CD4-positive, alpha-beta T cell treated with Interleukin-10 for 1 hour (primary cell): ENCODE measurements around the gene HCK.
A peak's percentile ranks its signal among the peaks of the same experiment; 100 is the strongest.
"Not testable (repeated sequence)": the region's sequence is repeated elsewhere in the genome, so short reads cannot be mapped to it uniquely, and the experiment has no call there.

Source experiments
- DNase-seq: peaks from one replicate; pipeline ENCODE4 v3.0.0-alpha.2; 2020

HCK gene

GRCh38 chr20:32031007-32031958 is 20.8 kb upstream of the HCK start:
- DNase-seq: peak; percentile 56

DNA sequence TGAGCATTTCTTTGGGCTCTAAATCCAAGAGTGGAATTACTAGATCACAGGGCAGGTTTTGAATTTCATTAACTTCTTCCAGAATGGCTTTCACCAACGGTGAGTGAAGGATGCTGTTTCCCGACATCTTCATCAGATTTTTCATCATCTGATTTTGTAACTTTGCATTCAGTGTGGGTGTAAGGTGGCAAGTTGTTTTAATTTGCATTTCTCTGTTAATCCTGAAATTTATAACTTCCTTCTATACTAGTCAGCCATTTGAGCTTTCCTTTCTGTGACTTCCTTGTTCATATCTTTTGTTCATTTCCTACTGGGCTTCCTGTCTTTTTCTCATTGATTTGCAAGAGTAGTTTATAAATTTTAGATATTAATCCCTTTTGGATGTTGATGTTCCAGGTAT is 18.7 kb upstream of the HCK start:
- DNase-seq: no peak

GRCh38 chr20:32033721-32034120 is 18.3 kb upstream of the HCK start:
- DNase-seq: not testable (repeated sequence)

DNA sequence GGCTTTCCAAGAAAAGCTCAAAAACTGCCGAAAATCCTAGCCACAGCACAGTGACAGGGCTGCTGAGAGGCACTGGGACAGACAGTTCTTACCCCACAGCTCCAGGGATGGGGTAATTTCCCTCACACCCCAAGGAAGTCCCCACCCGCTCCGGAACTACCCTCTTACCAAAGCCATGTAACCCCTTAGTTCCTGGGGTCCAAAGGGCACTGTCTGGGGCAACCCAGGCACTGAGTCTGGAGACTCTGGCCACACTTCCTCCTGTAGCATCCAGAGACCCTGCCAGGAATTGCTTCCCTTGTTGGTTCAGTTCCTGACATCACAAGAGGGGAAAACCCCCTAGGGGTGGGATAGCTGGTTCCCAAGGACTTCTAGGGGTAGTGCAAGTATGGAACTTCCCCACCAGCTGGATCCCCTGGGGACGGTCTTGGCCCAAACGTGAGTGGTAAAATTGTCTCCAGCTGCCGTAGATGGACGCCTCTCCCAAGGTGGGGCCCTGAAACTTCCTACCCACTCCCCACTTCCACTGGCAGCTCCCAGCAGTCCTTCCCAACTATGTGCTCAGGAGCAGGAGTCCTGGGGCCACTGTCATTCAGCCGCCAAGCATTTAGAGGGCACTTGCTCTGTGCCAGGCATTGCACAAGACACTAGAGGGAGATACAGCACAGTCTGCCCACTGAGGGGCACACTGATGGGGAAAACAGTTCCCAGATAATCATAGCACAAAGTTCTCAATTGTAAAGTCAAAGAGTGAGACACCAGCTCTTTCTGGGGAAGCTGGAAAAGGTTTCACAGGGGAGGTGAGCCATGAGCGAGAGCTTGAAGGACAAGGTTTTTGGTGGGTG is 17.2 kb upstream of the HCK start:
- DNase-seq: peak; percentile 27

GRCh38 chr20:32035426-32035779 is 16.6 kb upstream of the HCK start:
- no peak for DNase-seq

GRCh38 chr20:32036252-32036651 is 15.8 kb upstream of the HCK start:
- no peak for DNase-seq

DNA sequence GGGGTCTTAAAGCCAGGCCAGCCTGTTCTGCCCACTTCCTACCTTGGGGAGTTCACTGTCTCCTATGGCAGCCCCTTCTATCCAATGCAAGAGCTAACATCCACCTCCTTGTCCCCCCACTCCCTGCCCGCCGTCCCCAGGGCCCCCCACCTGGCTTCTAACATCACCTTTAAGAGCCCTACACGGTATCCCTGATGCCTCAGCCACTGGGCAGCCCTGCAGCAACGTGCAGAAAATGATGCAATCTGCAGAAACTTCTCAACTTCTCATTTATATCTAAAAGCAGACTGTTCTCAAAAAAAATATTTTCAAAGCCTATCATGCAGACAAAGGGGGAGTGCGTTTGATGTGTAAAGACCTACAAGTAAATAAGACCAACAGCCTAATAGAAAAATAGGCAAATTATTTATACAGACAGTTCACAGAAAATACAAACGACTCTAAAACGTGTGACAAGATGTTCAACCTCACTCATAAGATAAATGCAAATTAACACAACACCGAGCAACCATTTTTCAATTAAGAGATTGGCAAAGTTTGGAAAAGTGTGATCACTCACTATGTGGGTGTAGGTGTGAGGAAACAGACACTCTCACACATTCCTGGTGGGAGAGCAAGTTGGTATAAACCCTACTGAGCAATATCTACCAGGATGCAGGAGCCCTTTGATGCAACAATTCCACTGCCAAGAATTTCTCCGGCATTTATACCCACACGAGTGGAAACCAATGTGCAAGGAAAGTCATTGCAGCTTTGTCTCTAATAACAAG is 15.1 kb upstream of the HCK start:
- no peak for DNase-seq

DNA sequence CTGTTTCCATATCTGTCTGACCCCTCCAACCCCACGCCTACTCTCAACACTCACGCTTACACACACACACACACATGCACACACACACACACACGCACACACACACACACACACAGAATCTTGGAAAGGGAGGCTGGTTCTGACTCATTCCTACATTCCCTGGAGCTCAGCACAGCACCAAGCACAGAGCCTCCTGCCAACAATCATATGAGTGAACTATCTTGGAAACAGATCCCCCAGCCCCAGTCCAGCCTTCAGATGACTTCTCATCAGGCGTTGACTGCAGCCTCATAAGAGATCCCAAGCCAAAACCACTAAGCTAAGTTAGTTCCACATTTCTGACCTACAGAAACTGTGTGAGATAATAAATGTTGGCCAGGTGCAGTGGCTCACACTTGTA is 14.1 kb upstream of the HCK start:
- DNase-seq: no peak

- no peak for DNase-seq
Observed at GRCh38 chr20:32040142-32040953, 11.7 kb upstream of the HCK start.

DNA sequence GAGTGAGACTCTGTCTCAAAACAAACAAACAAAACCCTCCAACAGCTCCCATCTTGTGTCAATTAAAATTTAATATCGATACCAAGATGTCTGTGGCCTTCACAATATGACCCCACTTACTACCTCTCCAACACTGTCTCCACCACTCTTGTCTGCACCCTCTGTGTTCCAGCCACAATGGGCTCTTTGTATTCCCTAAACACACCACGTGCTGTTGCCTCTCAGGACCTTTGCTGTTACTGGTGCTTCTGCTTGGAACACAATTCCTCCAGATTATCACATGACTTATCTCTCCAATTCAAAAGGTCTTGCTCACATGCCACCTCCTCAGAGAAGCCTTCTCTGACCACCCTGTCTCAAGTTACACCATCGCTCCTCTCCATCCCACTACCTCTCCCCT is 6.0 kb upstream of the HCK start:
- no peak for DNase-seq

- DNase-seq: no peak
Observed at GRCh38 chr20:32050324-32050841, 1.7 kb upstream of the HCK start.

- peak; percentile 37 for DNase-seq
Observed at GRCh38 chr20:32050851-32051556, 1.0 kb upstream of the HCK start.

- DNase-seq: no peak
Observed at GRCh38 chr20:32051720-32052089, 337 bp upstream of the HCK start.

DNA sequence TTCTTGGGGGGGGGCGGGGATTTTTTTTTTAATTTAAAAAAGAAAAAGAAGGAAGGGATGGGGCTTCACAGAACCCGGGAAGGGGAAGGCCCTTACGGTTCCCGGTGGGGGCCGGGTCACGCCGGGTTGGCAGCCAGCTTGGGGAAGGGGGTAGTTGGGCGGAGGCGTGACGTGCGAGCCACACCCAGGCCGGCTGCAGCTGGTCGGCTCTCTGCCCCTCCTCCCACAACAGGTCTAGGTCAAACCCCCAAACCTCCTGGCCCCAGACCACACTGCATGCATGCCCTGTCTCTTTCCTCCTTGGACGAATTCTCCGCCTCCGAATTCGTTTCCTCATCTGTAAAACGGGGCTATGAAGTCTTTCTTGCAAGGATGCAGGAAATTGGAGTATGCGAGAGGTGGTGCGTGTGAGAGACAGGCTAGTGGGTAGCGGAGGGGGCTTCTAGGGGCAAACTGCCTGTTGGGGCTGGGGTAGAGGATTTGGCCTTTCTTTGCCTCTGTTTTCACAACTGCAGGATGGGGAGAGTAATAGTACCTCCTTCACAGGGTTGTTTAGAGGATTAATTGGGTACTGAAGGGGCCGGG is 828 bp downstream of the HCK start:
- DNase-seq: peak; percentile 48

GRCh38 chr20:32053648-32054047 is 1.6 kb downstream of the HCK start:
- no peak for DNase-seq

GRCh38 chr20:32056708-32057483 is 4.9 kb downstream of the HCK start:
- no peak for DNase-seq

DNA sequence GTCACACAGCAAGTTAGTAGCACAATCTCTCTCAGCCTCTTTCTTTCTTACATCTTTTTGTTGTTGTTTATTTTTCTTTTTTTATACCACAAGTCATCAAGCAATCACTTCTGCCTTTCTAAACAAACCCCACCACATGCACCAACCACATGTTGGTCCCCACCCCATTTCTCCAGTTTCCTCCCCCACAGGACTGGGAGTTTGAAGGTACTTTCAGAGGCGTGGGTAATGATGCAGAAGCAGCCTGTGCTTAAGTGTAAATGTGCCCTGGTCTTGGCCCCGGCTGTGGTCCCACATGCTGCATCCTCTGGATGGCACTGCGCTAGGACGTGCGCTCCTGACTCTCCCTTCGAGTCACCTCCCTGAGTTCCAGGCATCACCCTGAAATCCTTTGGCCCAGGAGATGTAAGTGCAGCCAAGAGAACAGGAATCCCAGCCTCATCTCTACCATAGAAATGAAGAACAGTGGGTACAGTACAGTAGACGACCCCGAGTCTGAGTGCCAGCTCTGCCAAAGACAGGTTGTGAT is 5.7 kb downstream of the HCK start:
- DNase-seq: no peak

DNA sequence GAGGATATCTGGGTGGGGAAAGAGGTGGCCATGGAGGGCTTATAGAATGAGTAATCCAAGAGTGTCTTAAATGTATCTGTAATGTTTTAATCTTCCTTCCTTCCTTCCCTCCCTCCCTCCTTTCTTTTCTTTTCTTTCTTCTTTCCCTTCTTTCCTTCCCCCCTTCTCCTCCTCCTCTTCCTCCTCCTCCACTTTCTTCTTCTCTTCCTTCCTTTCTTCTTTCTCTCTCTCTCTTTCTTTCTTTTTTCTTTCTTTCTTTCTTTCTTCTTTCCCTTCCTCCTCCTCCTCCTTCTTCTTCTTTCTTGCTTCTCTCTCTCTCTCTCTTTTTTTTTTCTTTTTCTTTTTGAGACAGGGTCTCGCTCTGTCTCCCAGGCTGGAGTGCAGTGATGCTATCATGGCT is 7.1 kb downstream of the HCK start:
- no peak for DNase-seq

GRCh38 chr20:32062776-32063170 is 10.7 kb downstream of the HCK start:
- peak; percentile 36 for DNase-seq

- DNase-seq: no peak
Observed at GRCh38 chr20:32063695-32064094, 11.7 kb downstream of the HCK start.
